Endothelial cell of umbilical vein (primary cell): Measurements from ENCODE around the gene TCAP. TPM values are rescaled to one million over a fixed set of nuclear protein-coding genes. Genes with fewer than 3 reads are reported as not detected.

Source experiments
- BruUV-seq: library from RNA; stranded (reverse); fragments of 400-500 nt; replicated peaks from 2 replicates; lab custom pipeline; 2021; lab: Mats Ljungman, UMichigan
- CTCF ChIA-PET: fragments of 300-600, 350-600 bp; sonication (Branson Sonifier 250); formaldehyde crosslinking; loops from one replicate; lab custom pipeline; 2021; ENCODE audit warnings: antibody characterized with exemption, inconsistent platforms; lab: Charles Lee
- POLR2A ChIA-PET: fragments of 300-600, 350-600 bp; sonication (Branson Sonifier 250); formaldehyde crosslinking; loops from one replicate; lab custom pipeline; 2021; ENCODE audit warnings: antibody characterized with exemption, inconsistent platforms; lab: Charles Lee
- DNase-seq: peaks from one replicate; pipeline ENCODE4 v3.0.0-alpha.2; 2011; ENCODE audit warnings: low read depth, low spot score
- FAIRE-seq: peaks from 2 replicates; lab custom pipeline; 2011; peaks lifted over from hg19 to GRCh38; lab: Jason Lieb, UNC
- H2AFZ ChIP-seq: 2 replicates; pipeline ENCODE4 v1.6.0; 2012; ENCODE audit warnings: low read depth, low read length, control low read depth, inconsistent platforms
- H3K27ac ChIP-seq: 2 replicates; pipeline ENCODE4 v1.5.1; 2011; ENCODE audit warnings: low read depth, mild to moderate bottlenecking, control low read depth, low read length, moderate library complexity; ENCODE audit not compliant: insufficient read depth
- H3K27me3 ChIP-seq, 2 experiments: 2 replicates each; pipeline versions ENCODE4 v1.6.0 to v1.6.1; 2011; ENCODE audit warnings: low read length in 2 of 2, mixed read lengths in 1 of 2; ENCODE audit not compliant: control insufficient read depth in 2 of 2, insufficient read depth in 2 of 2
- H3K36me3 ChIP-seq, 2 experiments: 2 replicates in 1 of 2; 3 replicates in 1 of 2; pipeline ENCODE4 v1.5.1; 2011; ENCODE audit warnings: low read length in 2 of 2, mild to moderate bottlenecking in 1 of 2, moderate library complexity in 1 of 2; ENCODE audit not compliant: control insufficient read depth in 2 of 2, insufficient read depth in 2 of 2; ENCODE audit errors: extremely low read depth in 1 of 2
- H3K4me1 ChIP-seq: 3 replicates; pipeline ENCODE4 v1.5.1; 2011; ENCODE audit warnings: mild to moderate bottlenecking, low read length; ENCODE audit not compliant: control insufficient read depth, insufficient read depth; ENCODE audit errors: extremely low read depth
- H3K4me2 ChIP-seq: 2 replicates; pipeline ENCODE4 v1.6.1; 2011; ENCODE audit warnings: low read length, control low read depth, mixed read lengths; ENCODE audit not compliant: insufficient read depth
- H3K4me3 ChIP-seq, 3 experiments: fragments of 200-600 bp in 1 of 3; sonication (generic), shearing (Covaris generic) in 1 of 3; replicated peaks in 1 of 3; 2 replicates each; pipeline ENCODE4 v1.5.1; 2011 to 2016; ENCODE audit warnings: control low read depth in 3 of 3, low read length in 3 of 3, mild to moderate bottlenecking in 2 of 3, inconsistent platforms in 1 of 3, low read depth in 1 of 3, moderate library complexity in 1 of 3; ENCODE audit not compliant: insufficient read depth in 1 of 3
- H3K79me2 ChIP-seq: 2 replicates; pipeline ENCODE4 v1.6.0; 2012; ENCODE audit warnings: low read length, inconsistent platforms; ENCODE audit not compliant: control insufficient read depth, insufficient read depth
- H3K9ac ChIP-seq: replicated peaks from 2 replicates; pipeline ENCODE3; 2011; ENCODE audit warnings: low read length, control low read depth; ENCODE audit not compliant: insufficient read depth; ENCODE audit errors: extremely low read depth
- H3K9me1 ChIP-seq: replicated peaks from 3 replicates; pipeline ENCODE4 v1.6.0; 2011; ENCODE audit warnings: mild to moderate bottlenecking, low read length; ENCODE audit not compliant: control insufficient read depth, insufficient read depth; ENCODE audit errors: extremely low read depth
- H3K9me3 ChIP-seq: replicated peaks from 2 replicates; pipeline ENCODE4 v1.5.1; 2012; ENCODE audit warnings: low read length, inconsistent platforms; ENCODE audit not compliant: control insufficient read depth, insufficient read depth
- H4K20me1 ChIP-seq: replicated peaks from 2 replicates; pipeline ENCODE3; 2011; ENCODE audit warnings: mild to moderate bottlenecking, low read length; ENCODE audit not compliant: control insufficient read depth, insufficient read depth; ENCODE audit errors: extremely low read depth
- CTCF ChIP-seq, 2 donors: IDR thresholded peaks; 1 replicate in 1 of 2; 2 replicates in 1 of 2; pipeline ENCODE4 v1.5.1; 2011; ENCODE audit warnings: low read length in 2 of 2, mild to moderate bottlenecking in 2 of 2, moderate library complexity in 2 of 2, control low read depth in 1 of 2, inconsistent platforms in 1 of 2, low read depth in 1 of 2; ENCODE audit not compliant: insufficient read depth in 1 of 2; ENCODE audit errors: extremely low read depth in 1 of 2
- EZH2 ChIP-seq: IDR thresholded peaks from 2 replicates; pipeline ENCODE4 v1.6.1; 2012; ENCODE audit warnings: borderline replicate concordance, low read depth, mild to moderate bottlenecking, moderate library complexity, low read length, inconsistent platforms; ENCODE audit not compliant: severe bottlenecking
- FOS ChIP-seq: IDR thresholded peaks from 2 replicates; pipeline ENCODE4 v1.6.1; 2011; ENCODE audit warnings: mild to moderate bottlenecking, low read length, moderate library complexity, borderline replicate concordance; ENCODE audit not compliant: insufficient read depth
- GATA2 ChIP-seq: IDR thresholded peaks from 2 replicates; pipeline ENCODE4 v1.7.0; 2011; ENCODE audit warnings: low read depth, mild to moderate bottlenecking, moderate library complexity, mixed read lengths, low read length; ENCODE audit not compliant: insufficient read length, insufficient read depth
- JUN ChIP-seq: IDR thresholded peaks from 2 replicates; pipeline ENCODE4 v1.6.1; 2011; ENCODE audit warnings: borderline replicate concordance, low read depth; ENCODE audit not compliant: insufficient read length, insufficient read depth
- MAX ChIP-seq: IDR thresholded peaks from 2 replicates; pipeline ENCODE4 v1.6.1; 2011; ENCODE audit not compliant: insufficient read depth, insufficient read length
- MYC ChIP-seq: IDR thresholded peaks from one replicate; pipeline ENCODE4 v1.6.1; 2011; ENCODE audit warnings: mild to moderate bottlenecking, low read depth, low read length
- POLR2A ChIP-seq: IDR thresholded peaks from 2 replicates; pipeline ENCODE4 v1.6.1; 2012; ENCODE audit warnings: low read depth, mild to moderate bottlenecking, control low read depth, low read length
- POLR2AphosphoS5 ChIP-seq: IDR thresholded peaks from 2 replicates; pipeline ENCODE4 v1.6.1; 2012; ENCODE audit warnings: low read depth, mild to moderate bottlenecking, control low read depth, low read length, moderate library complexity; ENCODE audit not compliant: insufficient read depth
- dilution Hi-C: fragments of 300-500 bp; cut with MboI; formaldehyde crosslinking; loops from one replicate; pipeline ENCODE4 v1.15.0; 2019; ENCODE audit warnings: low sequenced_read_pairs; ENCODE audit not compliant: extremely low pct_ligation_motif_present
- intact Hi-C: fragments of 100-400 bp; cut with micrococcal nuclease; formaldehyde crosslinking; loops from one replicate; pipeline ENCODE4 v1.10.0; 2022
- polyA plus RNA-seq, 4 experiments: library from polyadenylated mRNA; depleted of rRNA in 3 of 4; stranded (reverse) in 3 of 4; unstranded in 1 of 4; fragments of >200 nt; gene quantifications; 2 replicates each; pipeline versions ENCODE4 v1.2.1 to v1.2.3, GENCODE V29; 2011 to 2012; ENCODE audit warnings: missing spikeins in 1 of 4
- total RNA-seq: library from RNA; stranded (reverse); gene quantifications from 2 replicates; pipeline ENCODE4 v1.2.3, GENCODE V29; 2021

The TCAP gene
- total and polyA plus RNA-seq, 2 donors (not counting 3 experiments of a cell fraction or from before 2014, with no cell fraction given), result 0.51 to 0.93 TPM

- H3K4me1 ChIP-seq, result peaks cover 10% of the 10 kb centered on the region
- no peak overlapping the region for H3K9ac ChIP-seq
- H3K27me3 ChIP-seq, result peaks cover 3 to 8% of the 10 kb centered on the region in 2 experiments
- FAIRE-seq, result no peak
- intact Hi-C loops (no loop called here), dilution Hi-C loops (no loop called here)
- no peaks in the 10 kb centered on the region for H4K20me1 ChIP-seq
- CTCF ChIA-PET, result interaction anchor here (3.8 to 5.8 kb wide), 5 partner anchors 13 to 135 kb away, joined by 84 to 291 read pairs (median 141); partner anchors contain the start of genes PNMT and TCAP
- no peaks in the 10 kb centered on the region for H3K9me3 ChIP-seq
- H3K4me3 ChIP-seq, result no peak overlapping the region
- H3K27ac ChIP-seq, result no peak overlapping the region
- no peaks in the 10 kb centered on the region for H3K79me2 ChIP-seq
- no peaks in the 10 kb centered on the region for H3K9me1 ChIP-seq
- no peak for DNase-seq
- H3K4me2 ChIP-seq, result peak overlapping the region; percentile 90
- H2AFZ ChIP-seq, result peak overlapping the region; percentile 49
- H3K36me3 ChIP-seq, result no peaks in the 10 kb centered on the region
- no TSS peak for BruUV-seq
- TF ChIP-seq MYC (no peak), POLR2A (no peak), CTCF (IDR thresholded peaks at IDR 0.05; ENCODE audit: extremely low read depth in 1 of 2, insufficient read depth in 1 of 2, low read depth in 1 of 2, low read length in 2 of 2) (no peak), POLR2AphosphoS5 (no peak), JUN (no peak), GATA2 (no peak), MAX (no peak), EZH2 (no peak), FOS (no peak)
- POLR2A ChIA-PET, result interaction anchor here (0.6 kb wide), 1 partner anchor 48 kb away, joined by 9 read pairs; no protein-coding TSS in a partner anchor
Measured at GRCh38 chr17:39618956-39619785, 46.0 kb upstream of the TCAP start.
